DOHH2 (cell line): ENCODE data around the gene LAIR2.

Experiments
- H3F3A ChIP-seq: fragments of 200-600 bp; sonication (generic), shearing (Covaris generic); 2 replicates; pipeline ENCODE4 v1.6.0; 2016; ENCODE audit warnings: antibody characterized with exemption, mild to moderate bottlenecking; ENCODE audit not compliant: control insufficient read depth, insufficient read depth
- H3K27ac ChIP-seq: fragments of 200-600 bp; sonication (generic); 2 replicates; pipeline ENCODE4 v1.5.1; 2014; ENCODE audit warnings: low read depth, mild to moderate bottlenecking, low read length, moderate library complexity
- H3K27me3 ChIP-seq: fragments of 200-600 bp; sonication (generic); 2 replicates; pipeline ENCODE4 v1.6.1; 2014; ENCODE audit warnings: mild to moderate bottlenecking, low read length, mixed read lengths; ENCODE audit not compliant: control insufficient read depth
- H3K36me3 ChIP-seq: fragments of 200-600 bp; sonication (generic); 2 replicates; pipeline ENCODE4 v1.6.1; 2014; ENCODE audit warnings: mild to moderate bottlenecking, low read length, moderate library complexity, mixed read lengths; ENCODE audit not compliant: control insufficient read depth
- H3K4me1 ChIP-seq: fragments of 200-600 bp; sonication (generic); 2 replicates; pipeline ENCODE4 v1.6.1; 2014; ENCODE audit warnings: mild to moderate bottlenecking, low read length, mixed read lengths; ENCODE audit not compliant: control insufficient read depth
- H3K4me2 ChIP-seq: fragments of 200-600 bp; sonication (generic); 2 replicates; pipeline ENCODE4 v1.6.0; 2014; ENCODE audit warnings: mild to moderate bottlenecking, low read length, moderate library complexity
- H3K4me3 ChIP-seq: fragments of 200-600 bp; sonication (generic); 2 replicates; pipeline ENCODE4 v1.5.1; 2014; ENCODE audit warnings: mild to moderate bottlenecking, low read length, mixed read lengths
- H3K79me2 ChIP-seq: fragments of 200-600 bp; sonication (generic); 2 replicates; pipeline ENCODE4 v1.6.1; 2014; ENCODE audit warnings: mild to moderate bottlenecking, low read length, mixed read lengths; ENCODE audit not compliant: control insufficient read depth
- H3K9me2 ChIP-seq: fragments of 200-600 bp; sonication (generic); replicated peaks from 2 replicates; pipeline ENCODE4 v1.6.1; 2014; ENCODE audit warnings: mild to moderate bottlenecking, low read length, mixed read lengths; ENCODE audit not compliant: control insufficient read depth
- H3K9me3 ChIP-seq: fragments of 200-600 bp; sonication (generic); 2 replicates; pipeline ENCODE4 v1.6.1; 2014; ENCODE audit warnings: antibody characterized with exemption, low read length, mixed read lengths; ENCODE audit not compliant: control insufficient read depth, insufficient read depth
- H4K20me1 ChIP-seq: fragments of 200-600 bp; sonication (generic); 2 replicates; pipeline ENCODE4 v1.6.0; 2014; ENCODE audit warnings: low read depth, mild to moderate bottlenecking, antibody characterized with exemption, low read length, moderate library complexity; ENCODE audit not compliant: control insufficient read depth, insufficient read depth
- EZH2phosphoT487 ChIP-seq: fragments of 200-600 bp; sonication (generic); IDR thresholded peaks from 2 replicates; pipeline ENCODE4 v1.6.1; 2017; ENCODE audit warnings: borderline replicate concordance, mild to moderate bottlenecking, antibody characterized with exemption, low read length, moderate library complexity, mixed read lengths
- TF ChIP-seq, protein P1 (sequence below): fragments of 200-600 bp; sonication (generic); IDR thresholded peaks from one replicate; pipeline ENCODE4 v1.5.1; 2014; ENCODE audit warnings: antibody characterized with exemption, mild to moderate bottlenecking, low read depth, low read length; ENCODE audit not compliant: poor library complexity, severe bottlenecking

The LAIR2 gene

DNA sequence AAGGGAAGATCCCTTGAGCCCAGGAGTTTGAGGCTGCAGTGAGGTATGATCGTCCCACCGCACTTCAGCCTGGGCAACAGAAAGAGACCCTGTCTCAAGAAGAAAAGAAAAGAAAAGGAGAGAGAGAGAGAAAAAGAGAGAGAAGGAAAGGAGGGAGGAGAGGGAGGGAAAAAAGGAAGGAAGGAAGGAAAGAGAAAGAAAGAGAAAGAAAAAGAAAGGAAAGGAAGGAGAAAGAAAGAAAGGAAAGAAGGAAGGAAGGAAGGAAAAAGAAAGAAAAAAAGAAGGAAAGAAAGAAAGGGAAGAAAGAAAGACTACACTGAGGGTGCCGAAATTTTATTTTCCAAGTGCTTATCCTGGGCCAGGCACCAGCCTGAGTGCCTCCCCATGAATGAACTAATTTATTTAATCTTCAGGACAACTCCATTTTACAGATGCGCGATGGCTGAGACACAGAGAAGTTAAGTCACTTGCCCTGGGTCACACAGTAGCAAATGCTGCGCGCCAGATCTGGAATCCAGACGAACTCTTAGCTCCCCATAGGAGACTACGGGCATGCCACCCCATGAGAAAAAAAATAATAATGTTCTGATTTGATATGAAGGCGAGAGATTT is 32.2 kb upstream of the LAIR2 start:
- Histone ChIP-seq H3K27me3 (peaks cover 30% of the 10 kb centered on the region), H3K9me3 (no peaks in the 10 kb centered on the region), H3K9me2 (no peaks in the 10 kb centered on the region), H3K36me3 (no peaks in the 10 kb centered on the region), H3K27ac (no peak overlapping the region), H3F3A (no peaks in the 10 kb centered on the region), H4K20me1 (no peaks in the 10 kb centered on the region), H3K4me2 (no peak overlapping the region), H3K79me2 (no peaks in the 10 kb centered on the region), H3K4me3 (no peak overlapping the region), H3K4me1 (peaks cover 6% of the 10 kb centered on the region)
- TF ChIP-seq EZH2phosphoT487 = no peak
- TF ChIP-seq, protein P1, sequence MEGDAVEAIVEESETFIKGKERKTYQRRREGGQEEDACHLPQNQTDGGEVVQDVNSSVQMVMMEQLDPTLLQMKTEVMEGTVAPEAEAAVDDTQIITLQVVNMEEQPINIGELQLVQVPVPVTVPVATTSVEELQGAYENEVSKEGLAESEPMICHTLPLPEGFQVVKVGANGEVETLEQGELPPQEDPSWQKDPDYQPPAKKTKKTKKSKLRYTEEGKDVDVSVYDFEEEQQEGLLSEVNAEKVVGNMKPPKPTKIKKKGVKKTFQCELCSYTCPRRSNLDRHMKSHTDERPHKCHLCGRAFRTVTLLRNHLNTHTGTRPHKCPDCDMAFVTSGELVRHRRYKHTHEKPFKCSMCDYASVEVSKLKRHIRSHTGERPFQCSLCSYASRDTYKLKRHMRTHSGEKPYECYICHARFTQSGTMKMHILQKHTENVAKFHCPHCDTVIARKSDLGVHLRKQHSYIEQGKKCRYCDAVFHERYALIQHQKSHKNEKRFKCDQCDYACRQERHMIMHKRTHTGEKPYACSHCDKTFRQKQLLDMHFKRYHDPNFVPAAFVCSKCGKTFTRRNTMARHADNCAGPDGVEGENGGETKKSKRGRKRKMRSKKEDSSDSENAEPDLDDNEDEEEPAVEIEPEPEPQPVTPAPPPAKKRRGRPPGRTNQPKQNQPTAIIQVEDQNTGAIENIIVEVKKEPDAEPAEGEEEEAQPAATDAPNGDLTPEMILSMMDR = no peak

DNA sequence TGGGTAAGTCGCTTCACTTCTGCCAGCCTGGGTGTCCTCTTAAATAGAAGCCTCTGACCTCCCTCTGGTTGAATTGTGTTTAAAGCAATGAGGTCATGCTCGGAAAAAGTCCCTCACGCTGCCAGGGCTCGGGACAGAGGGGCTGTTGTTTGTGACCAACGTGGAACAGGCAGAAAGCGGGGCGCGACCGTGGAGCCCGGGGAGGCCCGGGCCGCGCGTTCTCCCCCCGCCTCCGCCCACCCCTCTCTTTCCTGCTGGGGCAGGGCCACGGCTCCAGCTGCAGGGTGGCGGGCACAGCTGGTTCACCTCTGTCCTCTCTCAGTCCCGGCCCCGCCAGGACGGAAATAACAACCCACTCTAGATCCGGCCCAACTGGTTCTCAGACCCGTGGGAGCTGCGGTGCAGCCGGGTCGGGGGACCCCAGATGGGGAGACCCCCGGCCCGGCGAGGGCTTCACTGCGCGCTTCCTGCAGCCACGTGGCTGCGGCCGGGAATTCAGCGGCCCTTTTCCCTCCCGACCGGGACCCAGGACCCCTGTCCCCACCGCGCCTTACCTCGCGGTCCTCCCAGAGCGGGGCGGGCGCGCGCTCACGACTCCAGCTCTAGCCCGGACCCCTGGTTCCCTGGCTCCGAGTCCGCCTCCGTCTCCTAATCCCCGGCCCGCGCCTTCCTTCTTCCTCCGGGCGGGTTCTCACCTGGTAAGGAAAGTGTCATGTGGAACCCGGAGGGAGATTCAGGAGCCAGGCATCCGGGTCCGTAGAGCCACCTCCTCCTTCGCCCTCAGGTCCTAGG is 31.4 kb upstream of the LAIR2 start:
- Histone ChIP-seq H3K9me3 (no peaks in the 10 kb centered on the region), H3F3A (no peaks in the 10 kb centered on the region), H3K27me3 (peaks cover 30% of the 10 kb centered on the region), H3K4me3 (no peak overlapping the region), H3K9me2 (no peaks in the 10 kb centered on the region), H3K36me3 (no peaks in the 10 kb centered on the region), H3K4me2 (no peak overlapping the region), H3K79me2 (no peaks in the 10 kb centered on the region), H3K27ac (no peak overlapping the region), H3K4me1 (peaks cover 6% of the 10 kb centered on the region), H4K20me1 (no peaks in the 10 kb centered on the region)
- TF ChIP-seq, protein P1 = no peak
- no peak; the same call in 1 of the 2 replicates for TF ChIP-seq EZH2phosphoT487

DNA sequence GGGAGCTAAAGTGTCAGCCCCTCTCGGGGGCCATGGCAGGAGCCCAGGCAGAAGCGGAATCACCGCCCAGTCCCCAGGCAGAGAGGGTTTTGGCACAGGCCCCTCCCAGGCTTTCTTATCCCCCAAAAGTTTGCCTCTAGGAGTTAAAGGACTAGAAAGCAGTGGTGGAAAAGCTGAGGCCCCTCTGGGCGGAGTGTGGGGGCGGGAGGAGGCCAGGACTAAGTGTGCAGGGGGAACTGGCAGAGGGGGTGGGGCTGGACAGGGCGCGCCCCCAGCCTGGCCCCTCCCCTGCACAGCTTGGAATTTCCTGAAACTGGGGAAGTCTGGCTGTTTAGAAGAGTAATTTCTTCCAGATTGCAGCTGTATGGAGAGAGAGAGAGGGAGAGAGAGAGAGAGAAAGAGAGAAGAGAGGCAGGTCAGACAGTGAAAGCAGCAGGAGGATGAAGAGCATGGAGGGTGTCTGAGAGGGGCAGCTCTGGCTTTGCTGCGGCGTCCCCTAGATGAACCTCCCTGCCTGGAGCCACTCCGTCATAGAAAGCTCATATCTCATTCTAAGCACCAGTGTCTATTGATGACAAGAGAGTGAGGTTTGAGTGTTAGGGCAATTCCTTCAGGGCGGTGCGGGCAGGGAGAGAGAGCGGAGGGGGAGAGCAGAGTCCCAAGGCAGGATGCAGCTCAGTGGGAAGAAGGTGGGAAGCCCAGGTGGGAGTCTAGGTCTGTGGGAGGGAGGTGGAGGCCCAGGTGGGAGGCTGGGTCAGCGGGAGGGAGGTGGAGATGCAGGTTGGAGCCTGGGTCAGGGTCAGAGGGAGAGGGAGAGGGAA is 29.4 kb upstream of the LAIR2 start, which contains the start of gene CDC42EP5:
CDC42EP5 (minus strand) TSS at position 226 of the 821 bp plus-strand sequence. CDS start 7,749 bp downstream, outside the sequence.
- Histone ChIP-seq H3K9me2 (no peaks in the 10 kb centered on the region), H3K27ac (no peak within 1 kb of the TSS), H3K4me3 (no peak within 1 kb of the TSS), H3K27me3 (peaks cover 34% of the 10 kb centered on the region), H4K20me1 (no peaks in the 10 kb centered on the region), H3K4me2 (no peak within 1 kb of the TSS), H3K79me2 (no peaks in the 10 kb centered on the region), H3F3A (no peaks in the 10 kb centered on the region), H3K4me1 (peaks cover 6% of the 10 kb centered on the region), H3K9me3 (no peaks in the 10 kb centered on the region), H3K36me3 (no peaks in the 10 kb centered on the region)
- no peak for TF ChIP-seq EZH2phosphoT487
- TF ChIP-seq, protein P1 = no peak
